Chondrocyte (in vitro differentiated cells): ENCODE data around the gene TMEM125. TPM values are rescaled to one million over a fixed set of nuclear protein-coding genes. Genes with fewer than 3 reads are reported as not detected.
A peak's percentile ranks its signal among the peaks of the same experiment; 100 is the strongest.

ENCODE experiments used
- DNase-seq: peaks from one replicate; pipeline ENCODE4 v3.0.0; 2021; ENCODE audit warnings: mixed read lengths, low spot score
- H3K27ac Mint-ChIP-seq: one replicate; pipeline ENCODE4 v1.8.0; 2021; ENCODE audit warnings: mild to moderate bottlenecking, moderate library complexity, mixed read lengths; ENCODE audit not compliant: unreplicated experiment
- H3K27me3 Mint-ChIP-seq: 2 replicates; pipeline ENCODE4 v1.8.0; 2021; ENCODE audit warnings: low read depth, mixed read lengths
- H3K36me3 Mint-ChIP-seq: 2 replicates; pipeline ENCODE4 v1.8.0; 2021; ENCODE audit warnings: low read depth, mixed read lengths
- H3K4me1 Mint-ChIP-seq: 2 replicates; pipeline ENCODE4 v1.8.0; 2021; ENCODE audit warnings: low read depth, mild to moderate bottlenecking, mixed read lengths
- H3K4me3 Mint-ChIP-seq: one replicate; pipeline ENCODE4 v1.8.0; 2021; ENCODE audit warnings: mild to moderate bottlenecking, moderate library complexity, mixed read lengths; ENCODE audit not compliant: unreplicated experiment
- H3K9me3 Mint-ChIP-seq: 2 replicates; pipeline ENCODE4 v1.8.0; 2021; ENCODE audit warnings: low read depth, mixed read lengths
- total RNA-seq: library from RNA; stranded (reverse); gene quantifications from 3 replicates; pipeline ENCODE4 v1.2.1, GENCODE V29; 2021
- TF ChIP-seq, protein P1 (sequence below): fragments of 200-600 bp; sonication (generic); IDR thresholded peaks from 2 replicates; pipeline ENCODE4 v1.5.0; 2021; ENCODE audit warnings: antibody characterized with exemption, mild to moderate bottlenecking, moderate library complexity

Gene TMEM125
- total RNA-seq, 1 donor from 2014 or later = not detected

DNA sequence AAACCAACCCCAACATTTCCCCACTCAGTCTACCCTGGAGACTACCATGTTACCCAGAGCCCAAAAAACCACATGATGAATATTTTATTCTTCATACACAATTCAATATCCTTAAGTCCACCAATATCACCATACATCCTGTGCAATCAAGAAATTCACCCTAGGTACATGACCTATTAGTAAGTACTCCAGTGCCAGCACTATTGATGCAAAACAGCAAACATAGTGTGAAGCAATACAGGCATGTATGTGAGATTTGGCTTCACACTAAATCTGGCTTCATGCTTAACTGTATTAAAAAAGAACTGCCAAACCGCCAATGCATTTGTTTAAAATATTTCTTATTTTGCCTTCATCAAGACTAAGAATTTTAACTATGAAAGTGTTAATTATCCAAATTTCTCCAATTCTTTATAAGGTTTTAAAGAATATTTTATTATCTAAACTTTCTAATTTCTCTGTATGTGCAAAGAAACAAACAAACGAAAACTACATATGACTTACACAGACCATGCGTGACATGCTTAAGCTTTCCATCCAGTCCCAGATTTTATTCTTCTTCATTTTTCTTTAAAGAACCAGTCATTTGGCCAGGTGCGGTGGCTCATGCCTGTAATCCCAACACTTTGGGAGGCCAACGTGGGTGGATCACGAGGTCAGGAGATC lies 22.4 kb upstream of the TMEM125 start:
- TF ChIP-seq, protein P1, sequence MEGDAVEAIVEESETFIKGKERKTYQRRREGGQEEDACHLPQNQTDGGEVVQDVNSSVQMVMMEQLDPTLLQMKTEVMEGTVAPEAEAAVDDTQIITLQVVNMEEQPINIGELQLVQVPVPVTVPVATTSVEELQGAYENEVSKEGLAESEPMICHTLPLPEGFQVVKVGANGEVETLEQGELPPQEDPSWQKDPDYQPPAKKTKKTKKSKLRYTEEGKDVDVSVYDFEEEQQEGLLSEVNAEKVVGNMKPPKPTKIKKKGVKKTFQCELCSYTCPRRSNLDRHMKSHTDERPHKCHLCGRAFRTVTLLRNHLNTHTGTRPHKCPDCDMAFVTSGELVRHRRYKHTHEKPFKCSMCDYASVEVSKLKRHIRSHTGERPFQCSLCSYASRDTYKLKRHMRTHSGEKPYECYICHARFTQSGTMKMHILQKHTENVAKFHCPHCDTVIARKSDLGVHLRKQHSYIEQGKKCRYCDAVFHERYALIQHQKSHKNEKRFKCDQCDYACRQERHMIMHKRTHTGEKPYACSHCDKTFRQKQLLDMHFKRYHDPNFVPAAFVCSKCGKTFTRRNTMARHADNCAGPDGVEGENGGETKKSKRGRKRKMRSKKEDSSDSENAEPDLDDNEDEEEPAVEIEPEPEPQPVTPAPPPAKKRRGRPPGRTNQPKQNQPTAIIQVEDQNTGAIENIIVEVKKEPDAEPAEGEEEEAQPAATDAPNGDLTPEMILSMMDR = no peak
- H3K4me3 Mint-ChIP-seq = no peak overlapping the region
- no peaks in the 10 kb centered on the region for H3K4me1 Mint-ChIP-seq
- no peak overlapping the region for H3K27ac Mint-ChIP-seq
- H3K36me3 Mint-ChIP-seq = peaks cover 3% of the 10 kb centered on the region
- peaks cover 10% of the 10 kb centered on the region for H3K9me3 Mint-ChIP-seq
- peaks cover 6% of the 10 kb centered on the region for H3K27me3 Mint-ChIP-seq
- DNase-seq = no peak

DNA sequence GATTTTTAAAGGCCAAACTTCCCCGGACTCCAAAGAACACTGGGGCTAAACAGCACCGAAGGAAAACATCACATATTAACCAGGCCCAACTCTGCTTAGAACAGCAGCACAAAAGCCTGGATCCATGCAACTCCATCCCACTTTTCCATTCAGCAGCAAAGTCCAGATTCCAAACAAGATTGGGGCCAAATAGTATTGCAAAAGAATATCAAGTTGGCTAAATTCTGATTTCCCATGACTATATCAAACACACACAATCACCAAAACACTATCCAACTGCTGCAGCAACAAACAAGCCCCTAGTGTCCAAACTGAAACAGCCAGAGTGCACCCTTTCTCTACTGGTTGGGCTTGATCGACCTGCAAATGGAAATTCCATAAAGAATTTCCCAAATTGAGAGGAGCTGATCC lies 19.4 kb upstream of the TMEM125 start:
- no peak for DNase-seq
- TF ChIP-seq, protein P1 = no peak

DNA sequence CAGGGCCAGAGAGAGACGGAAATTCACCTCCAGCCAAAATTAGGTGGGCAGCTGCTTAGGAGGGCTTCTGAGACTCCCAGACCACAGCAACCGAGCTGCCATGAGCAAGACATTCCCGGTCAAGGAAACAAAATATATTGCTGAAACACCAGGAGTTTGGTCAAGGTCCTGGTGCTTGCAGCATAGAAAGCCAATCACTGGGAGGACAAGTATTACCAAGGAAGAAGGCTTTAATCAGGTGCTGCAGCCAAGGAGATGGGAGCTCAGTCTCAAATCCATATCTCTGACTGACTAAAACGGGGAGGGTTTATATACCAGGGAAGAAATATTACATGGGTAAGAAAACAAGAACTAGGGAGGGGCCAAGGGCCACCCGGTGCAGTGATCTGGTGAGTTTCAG lies 18.8 kb upstream of the TMEM125 start:
- TF ChIP-seq, protein P1 = no peak
- Mint-ChIP-seq H3K27ac (no peak overlapping the region), H3K9me3 (peaks cover 10% of the 10 kb centered on the region), H3K4me1 (no peaks in the 10 kb centered on the region), H3K27me3 (peaks cover 26% of the 10 kb centered on the region), H3K4me3 (no peak overlapping the region), H3K36me3 (peaks cover 3% of the 10 kb centered on the region)
- peak; percentile 15 for DNase-seq

More for the DNA sequence above, 19.4 kb upstream of the TMEM125 start:
- H3K27me3 Mint-ChIP-seq = peaks cover 26% of the 10 kb centered on the region
- no peak overlapping the region for H3K27ac Mint-ChIP-seq
- H3K9me3 Mint-ChIP-seq = peaks cover 10% of the 10 kb centered on the region
- H3K4me3 Mint-ChIP-seq = no peak overlapping the region
- no peaks in the 10 kb centered on the region for H3K4me1 Mint-ChIP-seq
- H3K36me3 Mint-ChIP-seq = peaks cover 3% of the 10 kb centered on the region

DNA sequence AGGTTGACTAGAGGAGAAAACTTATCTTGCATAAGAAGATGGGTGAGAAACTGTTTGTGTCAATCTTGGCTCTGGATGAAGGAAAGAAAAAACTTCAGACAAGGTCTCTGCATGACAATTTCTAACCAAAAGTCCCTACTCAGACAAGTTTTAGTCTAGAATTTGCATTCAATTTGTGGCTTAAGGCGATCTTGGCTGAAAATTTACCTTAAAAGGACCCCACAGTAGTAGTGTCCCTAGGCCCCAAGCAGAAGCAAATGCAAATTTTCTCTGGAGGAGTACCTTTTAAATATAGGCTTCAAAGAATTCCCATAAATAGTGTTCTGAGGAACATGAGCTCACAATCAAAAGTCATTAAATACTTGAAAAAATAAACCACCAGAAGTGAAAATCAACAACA lies 17.6 kb upstream of the TMEM125 start:
- DNase-seq = no peak
- no peak overlapping the region for H3K4me3 Mint-ChIP-seq
- no peaks in the 10 kb centered on the region for H3K36me3 Mint-ChIP-seq
- H3K27ac Mint-ChIP-seq = no peak overlapping the region
- peaks cover 26% of the 10 kb centered on the region for H3K27me3 Mint-ChIP-seq
- TF ChIP-seq, protein P1 = no peak
- peaks cover under 1% of the 10 kb centered on the region for H3K9me3 Mint-ChIP-seq
- H3K4me1 Mint-ChIP-seq = no peaks in the 10 kb centered on the region

DNA sequence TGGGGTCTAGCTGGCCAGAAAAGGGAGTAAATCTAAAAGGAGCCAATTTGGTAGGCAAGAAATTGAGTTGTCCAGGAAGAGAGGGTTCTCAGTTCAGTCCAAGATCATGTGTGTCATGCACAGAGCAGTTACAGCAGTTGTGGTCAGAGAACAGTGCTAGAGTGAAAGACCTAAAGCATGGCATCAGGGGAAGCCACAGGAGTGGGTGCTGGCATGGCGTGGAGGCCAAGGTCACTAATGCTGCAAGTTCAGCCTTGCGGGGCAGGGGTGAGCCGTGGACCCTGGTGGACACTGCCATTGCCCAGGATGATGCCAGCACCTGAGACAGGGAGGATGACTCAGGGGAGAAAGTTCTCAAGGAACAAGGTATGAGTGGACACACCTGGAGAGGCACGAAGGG lies 16.6 kb upstream of the TMEM125 start:
- TF ChIP-seq, protein P1 = no peak
- Mint-ChIP-seq H3K4me3 (no peak overlapping the region), H3K27ac (no peak overlapping the region)

More for the DNA sequence above, 16.6 kb upstream of the TMEM125 start:
- Mint-ChIP-seq H3K36me3 (no peaks in the 10 kb centered on the region), H3K27me3 (peaks cover 26% of the 10 kb centered on the region), H3K9me3 (no peaks in the 10 kb centered on the region), H3K4me1 (no peaks in the 10 kb centered on the region)
- DNase-seq = peak; percentile 56
